ENCODE results near the gene HIGD1A. TPM values are rescaled to one million over a fixed set of nuclear protein-coding genes. Genes with fewer than 3 reads are reported as not detected.

Gene HIGD1A
- total RNA-seq = 54.5 and 103 TPM in 2 replicates

DNA sequence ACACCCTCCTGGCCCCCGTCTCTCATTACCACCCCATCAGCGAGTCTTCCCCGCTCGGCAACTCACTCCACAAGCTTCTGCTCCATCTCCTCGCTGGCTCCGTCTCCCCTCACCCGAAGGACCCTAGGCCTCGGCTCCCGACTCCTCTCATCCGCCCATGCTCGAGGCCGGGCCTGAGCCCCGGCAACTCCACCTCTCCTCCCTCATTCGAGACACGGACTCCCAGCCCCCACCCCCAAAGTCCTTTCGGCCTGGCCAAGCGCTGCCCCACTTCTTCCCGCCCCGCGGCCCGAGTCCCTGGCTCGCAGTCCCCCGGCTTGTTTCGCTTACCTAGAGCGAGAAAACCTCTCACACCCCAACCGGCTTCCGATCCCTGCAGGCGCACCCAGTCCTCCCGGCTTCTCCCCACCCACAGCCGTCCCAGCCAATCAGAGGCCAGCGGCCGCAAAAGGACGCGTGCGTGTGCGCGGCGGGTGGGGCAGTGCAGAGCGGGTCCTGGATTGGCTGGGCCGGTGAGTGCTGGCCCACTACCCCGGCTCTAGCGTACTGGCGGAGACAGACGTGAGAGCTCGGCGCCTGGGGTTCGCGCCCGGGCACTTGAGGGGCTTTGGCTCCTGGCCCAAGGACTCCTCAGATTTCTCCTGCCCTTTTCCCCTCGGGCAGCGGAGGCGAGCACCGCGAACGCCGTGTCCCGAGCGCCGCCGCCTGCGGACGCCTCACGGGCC, at the start of gene HIGD1A:
TSS of gene HIGD1A (minus strand) at position 385 of the 725 bp plus-strand sequence. CDS start 10,237 bp downstream, outside the sequence.

DNA sequence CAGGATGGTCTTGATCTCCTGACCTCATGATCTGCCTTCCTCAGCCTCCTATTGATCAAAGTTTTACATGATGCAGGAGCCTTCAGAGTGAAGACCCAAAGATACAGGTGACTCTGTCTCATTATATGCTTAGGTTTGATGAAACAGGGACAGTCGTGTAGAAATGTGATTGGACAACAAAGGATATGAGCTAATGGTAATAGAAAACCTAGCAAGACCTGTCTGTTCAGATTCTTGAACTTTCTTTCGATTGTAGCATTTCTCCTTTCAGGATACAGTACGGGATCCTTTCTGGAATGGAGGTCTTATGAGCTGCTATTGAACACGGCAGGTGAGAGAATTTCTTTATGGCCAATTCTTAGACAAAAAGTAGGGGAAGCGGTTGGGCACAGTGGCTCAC, 4.9 kb upstream of the HIGD1A start, which contains the start of gene ACKR2:
TSS of gene ACKR2 (plus strand) at position 244 of the 400 bp plus-strand sequence. CDS start 55,058 bp downstream, outside the sequence.

DNA sequence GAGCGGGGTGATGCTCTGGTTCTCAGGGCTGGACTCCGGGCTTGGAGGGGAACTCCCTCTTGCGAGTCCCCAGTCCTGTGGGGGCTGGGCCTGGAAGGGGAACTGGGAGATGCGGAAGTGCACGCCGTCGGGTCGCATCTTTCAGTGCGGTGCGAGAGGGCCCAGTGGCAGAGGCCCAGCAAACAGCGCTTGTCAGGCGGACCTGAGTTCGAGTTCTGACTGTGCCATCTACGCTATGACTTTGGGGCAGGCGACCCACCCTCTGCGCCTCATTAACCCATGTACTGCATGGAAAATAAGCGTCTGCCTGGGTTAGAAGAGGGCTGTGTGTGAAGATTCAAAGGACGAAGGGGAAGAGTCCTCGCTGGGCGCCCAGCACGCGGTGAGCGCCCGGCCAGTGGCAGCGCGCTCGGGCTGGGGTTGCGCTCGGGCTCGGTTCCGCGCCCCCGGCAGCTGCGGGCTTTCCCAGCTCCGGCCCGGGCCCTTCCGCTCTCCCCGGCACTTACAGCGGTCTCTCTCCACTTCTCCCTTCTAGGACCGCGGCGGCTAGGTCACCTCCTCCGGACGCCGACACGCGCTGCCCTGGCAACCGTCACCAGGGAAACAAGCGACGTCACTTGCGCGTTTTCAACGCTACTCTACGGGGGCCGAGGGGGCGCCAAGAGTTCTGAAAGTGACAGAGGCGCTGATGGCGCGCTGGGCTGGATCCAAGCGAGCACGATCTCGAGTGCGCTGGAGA, 31.5 kb downstream of the HIGD1A start, which contains the start of gene CCDC13:
TSS of gene CCDC13 (minus strand) at position 584 of the 739 bp plus-strand sequence. CDS start 14,908 bp downstream, outside the sequence.

Other genes starting within 250 kb of the HIGD1A start
- gene SEC22C, start 222.5 kb downstream of the HIGD1A start, total RNA-seq = 40.7 and 50.2 TPM in 2 replicates
- 12.3 and 22.0 TPM in 2 replicates for gene SS18L2, start 213.6 kb downstream of the HIGD1A start, total RNA-seq
- gene NKTR, start 203.8 kb downstream of the HIGD1A start, total RNA-seq = 9.6 and 13.3 TPM in 2 replicates
- 9.5 and 19.5 TPM in 2 replicates for gene ZBTB47, start 150.8 kb downstream of the HIGD1A start, total RNA-seq
- not detected in 2 replicates for gene KLHL40, start 119.0 kb downstream of the HIGD1A start, total RNA-seq
- gene HHATL, start 101.7 kb downstream of the HIGD1A start, total RNA-seq = not detected in 2 replicates
- 0.25 and 0.33 TPM in 2 replicates for gene CCDC13, start 31.2 kb downstream of the HIGD1A start, total RNA-seq
- gene ACKR2, start 5.0 kb upstream of the HIGD1A start, total RNA-seq = 0.89 TPM in 1 of 2 replicates, not detected in the other
- gene CYP8B1, start 71.4 kb upstream of the HIGD1A start, total RNA-seq = not detected in 2 replicates
- gene ZNF662, start 101.7 kb upstream of the HIGD1A start, total RNA-seq = 1.1 and 1.8 TPM in 2 replicates
- gene GASK1A, start 174.8 kb upstream of the HIGD1A start, total RNA-seq = 0.33 and 0.51 TPM in 2 replicates